NCI-H345 treated with DMSO at 0.1 percent for 48 hours (cell line): ENCODE results near the gene PHF23.

Experiments used
- DNase-seq: peaks from one replicate; lab custom pipeline; 2025; ENCODE audit not compliant: unreplicated experiment; lab: John Stamatoyannopoulos, UW

PHF23 gene

GRCh38 chr17:7239091-7240027 is at the start of gene PHF23:
TSS of gene PHF23 (minus strand) at chr17:7239457. CDS start at chr17:7239279, 178 bp downstream.
- peak; percentile 91 for DNase-seq

- DNase-seq: no peak
Measured at GRCh38 chr17:7285679-7286078, 46.4 kb upstream of the PHF23 start.

- no peak for DNase-seq
Measured at GRCh38 chr17:7284911-7285310, 45.7 kb upstream of the PHF23 start.

GRCh38 chr17:7283471-7284216 is 44.4 kb upstream of the PHF23 start:
- no peak for DNase-seq

- no peak for DNase-seq
Measured at GRCh38 chr17:7282752-7283321, 43.6 kb upstream of the PHF23 start.

GRCh38 chr17:7281953-7282751 is 42.9 kb upstream of the PHF23 start:
- DNase-seq: no peak

GRCh38 chr17:7281074-7281952 is 42.1 kb upstream of the PHF23 start, which contains the start of gene SLC2A4:
TSS of gene SLC2A4 (plus strand) at chr17:7281718. CDS start at chr17:7281935, 217 bp downstream.
- peak; percentile 36 for DNase-seq

GRCh38 chr17:7280519-7281073 is 41.3 kb upstream of the PHF23 start:
- peak; percentile 45 for DNase-seq

- no peak for DNase-seq
Measured at GRCh38 chr17:7279448-7279847, 40.2 kb upstream of the PHF23 start.

GRCh38 chr17:7266784-7267183 is 27.5 kb upstream of the PHF23 start:
- DNase-seq: no peak

GRCh38 chr17:7263801-7264078 is 24.5 kb upstream of the PHF23 start:
- no peak for DNase-seq

GRCh38 chr17:7262935-7263800 is 23.9 kb upstream of the PHF23 start:
- no peak for DNase-seq

- peak; percentile 59 for DNase-seq
Measured at GRCh38 chr17:7262192-7262934, 23.1 kb upstream of the PHF23 start, which contains the start of gene CLDN7. TSS of gene CLDN7 (minus strand) at chr17:7262478. CDS start at chr17:7262043, 435 bp downstream.

GRCh38 chr17:7261379-7262191 is 22.3 kb upstream of the PHF23 start:
- DNase-seq: no peak

GRCh38 chr17:7260651-7261378 is 21.6 kb upstream of the PHF23 start:
- no peak for DNase-seq

GRCh38 chr17:7260151-7260550 is 20.9 kb upstream of the PHF23 start:
- DNase-seq: no peak

GRCh38 chr17:7259555-7259889 is 20.3 kb upstream of the PHF23 start:
- DNase-seq: no peak
